PC-9 (cell line): ENCODE data around the gene GALNT2.

Source experiments
- EZH2 ChIP-seq: fragments of 200-600 bp; sonication (generic); IDR thresholded peaks from 2 replicates; pipeline ENCODE4 v1.8.0; 2017; ENCODE audit warnings: antibody characterized with exemption, low read depth
- TF ChIP-seq, protein P1 (sequence below): fragments of 200-600 bp; sonication (generic); conservative IDR thresholded peaks from 2 replicates; pipeline ENCODE4 v1.6.1; 2017; ENCODE audit warnings: mixed run types, antibody characterized with exemption, mild to moderate bottlenecking, moderate library complexity

DNA sequence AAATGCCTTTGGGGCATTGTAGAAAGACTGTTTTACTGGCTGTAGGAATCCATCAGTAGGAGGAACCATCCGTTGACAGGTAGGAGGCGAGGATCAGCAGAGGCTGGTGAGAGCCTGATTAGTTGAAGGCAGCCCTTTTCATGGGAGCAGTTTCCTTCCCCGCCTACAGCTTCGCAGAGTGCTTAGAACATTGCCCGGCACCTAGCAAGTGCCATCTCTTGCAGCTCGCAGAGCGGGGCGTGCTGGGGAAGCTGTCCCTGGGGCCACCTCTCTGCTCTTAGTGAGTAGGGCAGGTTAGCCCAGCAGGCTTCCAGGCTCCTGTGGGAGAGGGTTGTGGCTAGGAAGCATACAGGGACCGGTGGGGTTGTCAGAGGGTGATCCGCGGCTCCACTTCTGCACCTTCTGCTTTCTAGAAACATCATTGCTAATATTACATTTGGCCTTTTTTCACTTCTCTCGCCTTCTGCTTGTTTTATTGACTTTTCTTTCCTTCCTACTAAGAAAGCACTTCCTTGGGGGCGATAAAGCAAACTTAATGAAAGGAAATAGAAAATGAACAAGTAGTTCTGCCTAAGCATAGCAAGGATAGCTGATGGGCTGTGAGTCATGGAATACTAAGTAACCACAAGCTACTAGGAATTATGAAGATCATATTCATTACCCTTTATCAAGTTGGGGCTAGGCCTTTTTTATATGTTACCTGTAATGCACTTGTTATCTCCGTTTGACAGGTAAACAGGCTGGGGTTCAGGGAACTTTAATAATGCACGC is 176.7 kb downstream of the GALNT2 start:
- TF ChIP-seq, protein P1, sequence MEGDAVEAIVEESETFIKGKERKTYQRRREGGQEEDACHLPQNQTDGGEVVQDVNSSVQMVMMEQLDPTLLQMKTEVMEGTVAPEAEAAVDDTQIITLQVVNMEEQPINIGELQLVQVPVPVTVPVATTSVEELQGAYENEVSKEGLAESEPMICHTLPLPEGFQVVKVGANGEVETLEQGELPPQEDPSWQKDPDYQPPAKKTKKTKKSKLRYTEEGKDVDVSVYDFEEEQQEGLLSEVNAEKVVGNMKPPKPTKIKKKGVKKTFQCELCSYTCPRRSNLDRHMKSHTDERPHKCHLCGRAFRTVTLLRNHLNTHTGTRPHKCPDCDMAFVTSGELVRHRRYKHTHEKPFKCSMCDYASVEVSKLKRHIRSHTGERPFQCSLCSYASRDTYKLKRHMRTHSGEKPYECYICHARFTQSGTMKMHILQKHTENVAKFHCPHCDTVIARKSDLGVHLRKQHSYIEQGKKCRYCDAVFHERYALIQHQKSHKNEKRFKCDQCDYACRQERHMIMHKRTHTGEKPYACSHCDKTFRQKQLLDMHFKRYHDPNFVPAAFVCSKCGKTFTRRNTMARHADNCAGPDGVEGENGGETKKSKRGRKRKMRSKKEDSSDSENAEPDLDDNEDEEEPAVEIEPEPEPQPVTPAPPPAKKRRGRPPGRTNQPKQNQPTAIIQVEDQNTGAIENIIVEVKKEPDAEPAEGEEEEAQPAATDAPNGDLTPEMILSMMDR, result no peak
- TF ChIP-seq EZH2, result no peak
